GM23338 (cell line): Measurements from ENCODE around the gene SFMBT2. TPM values are rescaled to one million over a fixed set of nuclear protein-coding genes. Genes with fewer than 3 reads are reported as not detected.

Experiments used
- ATAC-seq: fragments of 200-7000 bp; cut with Tn5 transposase; 3 replicates; pipeline ENCODE4 v1.9.1; 2020
- DNase-seq: peaks from one replicate; pipeline ENCODE4 v3.0.0-alpha.2; 2015; ENCODE audit warnings: low spot score
- H2AFZ ChIP-seq: fragments of 200-600 bp; sonication (generic); 2 replicates; pipeline ENCODE4 v1.8.0; 2016; ENCODE audit warnings: antibody characterized with exemption, mild to moderate bottlenecking, moderate library complexity
- H3F3A ChIP-seq: fragments of 200-600 bp; sonication (generic); replicated peaks from 2 replicates; pipeline ENCODE4 v1.8.0; 2017; ENCODE audit warnings: antibody characterized with exemption, mixed run types, low read depth
- H3K27ac ChIP-seq: fragments of 200-600 bp; sonication (generic); 2 replicates; pipeline ENCODE4 v1.6.1; 2016; ENCODE audit warnings: low read depth
- H3K27me3 ChIP-seq: fragments of 200-600 bp; sonication (generic); 2 replicates; pipeline ENCODE4 v1.8.0; 2016; ENCODE audit warnings: mild to moderate bottlenecking, mixed run types, moderate library complexity; ENCODE audit not compliant: insufficient read depth
- H3K36me3 ChIP-seq: fragments of 200-600 bp; sonication (generic); 2 replicates; pipeline ENCODE4 v1.8.0; 2016; ENCODE audit warnings: mild to moderate bottlenecking; ENCODE audit not compliant: insufficient read depth
- H3K4me1 ChIP-seq: fragments of 200-600 bp; sonication (generic); 2 replicates; pipeline ENCODE4 v1.8.0; 2016; ENCODE audit warnings: mild to moderate bottlenecking, moderate library complexity; ENCODE audit not compliant: insufficient read depth
- H3K4me2 ChIP-seq: fragments of 200-600 bp; sonication (generic); 2 replicates; pipeline ENCODE4 v1.7.1; 2017; ENCODE audit warnings: mixed run types
- H3K4me3 ChIP-seq: fragments of 200-600 bp; sonication (generic); 2 replicates; pipeline ENCODE4 v1.6.1; 2016; ENCODE audit warnings: mixed run types
- H3K79me2 ChIP-seq: fragments of 200-600 bp; sonication (generic); replicated peaks from 2 replicates; pipeline ENCODE4 v1.8.0; 2017; ENCODE audit warnings: mild to moderate bottlenecking; ENCODE audit not compliant: insufficient read depth
- H3K9me2 ChIP-seq: fragments of 200-600 bp; sonication (generic); 2 replicates; pipeline ENCODE4 v1.8.0; 2017; ENCODE audit not compliant: insufficient read depth
- H4K20me1 ChIP-seq: fragments of 200-600 bp; sonication (generic); replicated peaks from 2 replicates; pipeline ENCODE4 v1.8.0; 2017; ENCODE audit warnings: mild to moderate bottlenecking; ENCODE audit not compliant: insufficient read depth
- H3K27ac Mint-ChIP-seq: 2 replicates; pipeline ENCODE4 v1.8.0; 2020; ENCODE audit warnings: inconsistent platforms, mild to moderate bottlenecking, moderate library complexity, mixed read lengths
- H3K27me3 Mint-ChIP-seq: 3 replicates; pipeline ENCODE4 v1.8.0; 2022; ENCODE audit warnings: low read depth, mild to moderate bottlenecking, moderate library complexity, mixed read lengths, inconsistent platforms; ENCODE audit not compliant: insufficient read depth, poor library complexity
- H3K36me3 Mint-ChIP-seq: 3 replicates; pipeline ENCODE4 v1.8.0; 2021; ENCODE audit warnings: low read depth, mild to moderate bottlenecking, inconsistent platforms, moderate library complexity, mixed read lengths
- H3K4me1 Mint-ChIP-seq: 3 replicates; pipeline ENCODE4 v1.8.0; 2020; ENCODE audit warnings: mild to moderate bottlenecking, inconsistent platforms, mixed read lengths
- H3K4me3 Mint-ChIP-seq: 3 replicates; pipeline ENCODE4 v1.8.0; 2021; ENCODE audit warnings: moderate library complexity, mild to moderate bottlenecking, inconsistent platforms, mixed read lengths
- H3K9me3 Mint-ChIP-seq: 3 replicates; pipeline ENCODE4 v1.8.0; 2020; ENCODE audit warnings: moderate library complexity, mild to moderate bottlenecking, inconsistent platforms, mixed read lengths
- NANOG ChIP-seq: IDR thresholded peaks from 2 replicates; pipeline ENCODE4 v1.6.1; 2016; ENCODE audit warnings: antibody characterized with exemption, borderline replicate concordance
- POLR2AphosphoS5 ChIP-seq: IDR thresholded peaks from 2 replicates; pipeline ENCODE4 v1.6.1; 2016; ENCODE audit warnings: antibody characterized with exemption, low read depth
- REST ChIP-seq: IDR thresholded peaks from one replicate; pipeline ENCODE4 v1.6.1; 2018; ENCODE audit warnings: antibody characterized with exemption; ENCODE audit not compliant: unreplicated experiment
- STAT1 ChIP-seq: IDR thresholded peaks from one replicate; pipeline ENCODE4 v1.6.1; 2016; ENCODE audit warnings: antibody characterized with exemption; ENCODE audit not compliant: unreplicated experiment
- polyA plus RNA-seq: library from polyadenylated mRNA; unstranded; fragments of >200 nt; fragmentation: Nextera tagmentation; extraction: Ambion mirVana; gene quantifications from 2 replicates; pipeline ENCODE4 v1.2.1, GENCODE V29; 2016
- total RNA-seq: library from RNA; depleted of rRNA; stranded (reverse); fragments of >200 nt; shearing (Covaris generic); gene quantifications from 2 replicates; pipeline ENCODE4 v1.2.3, GENCODE V29; 2014

Gene SFMBT2
- total and polyA plus RNA-seq, 2 experiments from 2014 or later: 2.7 to 6.7 TPM

- H3K36me3 Mint-ChIP-seq: peaks cover 62% of the 10 kb centered on the region
- no peak for ATAC-seq
Measured at GRCh38 chr10:7361316-7361715, 49.5 kb downstream of the SFMBT2 start.

GRCh38 chr10:7359954-7360353 is 50.9 kb downstream of the SFMBT2 start:
- H3K4me1 Mint-ChIP-seq: peaks cover 19% of the 10 kb centered on the region
- no peak for DNase-seq
- H3K4me2 ChIP-seq: no peak overlapping the region
- H3K27me3 Mint-ChIP-seq: peaks cover 5% of the 10 kb centered on the region
- no peak overlapping the region for H3K4me3 ChIP-seq
- peaks cover 5% of the 10 kb centered on the region; the same call in 1 of the 2 replicates for H3K79me2 ChIP-seq
- H3K36me3 Mint-ChIP-seq: peaks cover 62% of the 10 kb centered on the region
- peaks cover 15% of the 10 kb centered on the region; the same call in 1 of the 2 replicates for H3K4me1 ChIP-seq
- H3F3A ChIP-seq: no peaks in the 10 kb centered on the region
- H3K27ac ChIP-seq: no peak overlapping the region
- H3K27me3 ChIP-seq: no peaks in the 10 kb centered on the region
- ATAC-seq: no peak
- peaks cover 54% of the 10 kb centered on the region for H3K9me3 Mint-ChIP-seq
- H3K9me2 ChIP-seq: no peaks in the 10 kb centered on the region
- H3K36me3 ChIP-seq: peaks cover 20% of the 10 kb centered on the region
- no peaks in the 10 kb centered on the region for H4K20me1 ChIP-seq
- H3K4me3 Mint-ChIP-seq: no peak overlapping the region
- H3K27ac Mint-ChIP-seq: no peak overlapping the region
- H2AFZ ChIP-seq: no peak overlapping the region
- TF ChIP-seq STAT1 (no peak), NANOG (no peak), REST (no peak), POLR2AphosphoS5 (no peak)

More at GRCh38 chr10:7361316-7361715, 49.5 kb downstream of the SFMBT2 start:
- Histone ChIP-seq H3K27ac (no peak overlapping the region), H3K36me3 (peaks cover 20% of the 10 kb centered on the region), H3K4me3 (no peak overlapping the region), H3K27me3 (no peaks in the 10 kb centered on the region), H4K20me1 (no peaks in the 10 kb centered on the region), H3K4me1 (peaks cover 21% of the 10 kb centered on the region; the same call in 1 of the 2 replicates), H3K79me2 (peaks cover 5% of the 10 kb centered on the region; the same call in 1 of the 2 replicates), H3K9me2 (no peaks in the 10 kb centered on the region), H2AFZ (no peak overlapping the region), H3F3A (no peaks in the 10 kb centered on the region), H3K4me2 (no peak overlapping the region)
- H3K9me3 Mint-ChIP-seq: peaks cover 54% of the 10 kb centered on the region
- no peak overlapping the region for H3K4me3 Mint-ChIP-seq
- H3K27ac Mint-ChIP-seq: no peak overlapping the region
- no peak for TF ChIP-seq REST
- H3K27me3 Mint-ChIP-seq: peaks cover 5% of the 10 kb centered on the region
- DNase-seq: no peak
- H3K4me1 Mint-ChIP-seq: peaks cover 20% of the 10 kb centered on the region
